ENCODE data around the gene PRPF19. TPM values are rescaled to one million over a fixed set of nuclear protein-coding genes. Genes with fewer than 3 reads are reported as not detected.

PRPF19 gene
- total RNA-seq, 1 experiment from 2014 or later, result 128 TPM

- H3K4me3 Mint-ChIP-seq (ENCODE audit: low read depth, unreplicated experiment), result no peak overlapping the region
- intact Hi-C loops (cut with micrococcal nuclease; ENCODE audit: unreplicated experiment), result no loop called here
Observed at GRCh38 chr11:60922906-60923305, 16.5 kb upstream of the PRPF19 start.

DNA sequence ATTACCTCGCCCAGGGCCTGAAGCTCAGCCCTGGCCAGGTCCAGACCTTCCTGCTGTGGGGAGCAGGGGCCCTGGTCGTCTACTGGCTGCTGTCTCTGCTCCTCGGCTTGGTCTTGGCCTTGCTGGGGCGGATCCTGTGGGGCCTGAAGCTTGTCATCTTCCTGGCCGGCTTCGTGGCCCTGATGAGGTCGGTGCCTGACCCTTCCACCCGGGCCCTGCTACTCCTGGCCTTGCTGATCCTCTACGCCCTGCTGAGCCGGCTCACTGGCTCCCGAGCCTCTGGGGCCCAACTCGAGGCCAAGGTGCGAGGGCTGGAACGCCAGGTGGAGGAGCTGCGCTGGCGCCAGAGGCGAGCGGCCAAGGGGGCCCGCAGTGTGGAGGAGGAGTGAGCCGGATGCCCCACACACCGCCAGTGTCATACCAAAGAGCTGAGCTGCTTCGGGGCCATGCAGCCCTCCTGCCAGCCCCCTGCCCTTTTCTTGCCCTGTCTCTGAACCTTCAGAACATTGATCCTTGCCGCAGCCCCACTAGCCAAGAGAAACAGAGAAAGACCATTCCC, 15.5 kb upstream of the PRPF19 start:
- TF ChIP-seq, protein P1, sequence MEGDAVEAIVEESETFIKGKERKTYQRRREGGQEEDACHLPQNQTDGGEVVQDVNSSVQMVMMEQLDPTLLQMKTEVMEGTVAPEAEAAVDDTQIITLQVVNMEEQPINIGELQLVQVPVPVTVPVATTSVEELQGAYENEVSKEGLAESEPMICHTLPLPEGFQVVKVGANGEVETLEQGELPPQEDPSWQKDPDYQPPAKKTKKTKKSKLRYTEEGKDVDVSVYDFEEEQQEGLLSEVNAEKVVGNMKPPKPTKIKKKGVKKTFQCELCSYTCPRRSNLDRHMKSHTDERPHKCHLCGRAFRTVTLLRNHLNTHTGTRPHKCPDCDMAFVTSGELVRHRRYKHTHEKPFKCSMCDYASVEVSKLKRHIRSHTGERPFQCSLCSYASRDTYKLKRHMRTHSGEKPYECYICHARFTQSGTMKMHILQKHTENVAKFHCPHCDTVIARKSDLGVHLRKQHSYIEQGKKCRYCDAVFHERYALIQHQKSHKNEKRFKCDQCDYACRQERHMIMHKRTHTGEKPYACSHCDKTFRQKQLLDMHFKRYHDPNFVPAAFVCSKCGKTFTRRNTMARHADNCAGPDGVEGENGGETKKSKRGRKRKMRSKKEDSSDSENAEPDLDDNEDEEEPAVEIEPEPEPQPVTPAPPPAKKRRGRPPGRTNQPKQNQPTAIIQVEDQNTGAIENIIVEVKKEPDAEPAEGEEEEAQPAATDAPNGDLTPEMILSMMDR (IDR thresholded peaks at IDR 0.05; ENCODE audit: unreplicated experiment), result no peak
- BruUV-seq (replicated peaks), result no TSS peak

More at GRCh38 chr11:60922906-60923305, 16.5 kb upstream of the PRPF19 start:
- CTCF ChIA-PET, result no interaction called here
- Mint-ChIP-seq H3K27me3 (ENCODE audit: unreplicated experiment) (no peaks in the 10 kb centered on the region), H3K9me3 (ENCODE audit: low read depth, unreplicated experiment) (no peaks in the 10 kb centered on the region), H3K36me3 (ENCODE audit: insufficient read depth, unreplicated experiment) (peaks cover 19% of the 10 kb centered on the region), H3K4me1 (ENCODE audit: low read depth, unreplicated experiment) (peaks cover 15% of the 10 kb centered on the region), H3K27ac (ENCODE audit: unreplicated experiment) (no peak overlapping the region)
- TF ChIP-seq, protein P1 (IDR thresholded peaks at IDR 0.05; ENCODE audit: unreplicated experiment), result no peak
- no TSS peak for BruUV-seq (replicated peaks)
- no peak for DNase-seq

DNA sequence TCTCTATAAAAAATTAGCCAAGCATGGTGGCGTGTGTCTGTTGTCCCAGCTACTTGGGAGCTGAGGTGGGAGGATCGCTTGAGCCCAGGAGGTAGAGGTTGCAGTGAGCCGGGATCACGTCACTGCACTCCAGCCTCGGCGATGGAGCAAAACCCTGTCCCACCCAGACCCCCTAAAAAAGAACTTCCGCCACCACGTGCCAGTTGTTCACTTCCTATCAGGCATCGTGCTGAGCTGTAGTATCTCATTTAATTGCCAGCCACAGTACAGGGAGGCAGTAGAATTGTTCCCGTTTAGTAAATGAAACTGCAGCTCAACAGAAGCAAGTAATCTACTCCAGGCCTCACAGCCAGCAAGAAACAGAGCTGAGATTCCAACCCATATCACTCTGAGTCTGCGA, 14.9 kb upstream of the PRPF19 start:
- BruUV-seq (replicated peaks), result no TSS peak
- Mint-ChIP-seq H3K36me3 (ENCODE audit: insufficient read depth, unreplicated experiment) (peaks cover 19% of the 10 kb centered on the region), H3K4me1 (ENCODE audit: low read depth, unreplicated experiment) (peaks cover 24% of the 10 kb centered on the region), H3K27ac (ENCODE audit: unreplicated experiment) (no peak overlapping the region), H3K9me3 (ENCODE audit: low read depth, unreplicated experiment) (no peaks in the 10 kb centered on the region), H3K4me3 (ENCODE audit: low read depth, unreplicated experiment) (no peak overlapping the region), H3K27me3 (ENCODE audit: unreplicated experiment) (no peaks in the 10 kb centered on the region)
- intact Hi-C loops (cut with micrococcal nuclease; ENCODE audit: unreplicated experiment), result no loop called here
- CTCF ChIA-PET, result no interaction called here
- TF ChIP-seq, protein P1 (IDR thresholded peaks at IDR 0.05; ENCODE audit: unreplicated experiment), result no peak
- DNase-seq, result no peak

More for the DNA sequence above, 15.5 kb upstream of the PRPF19 start:
- no peak for DNase-seq
- Mint-ChIP-seq H3K36me3 (ENCODE audit: insufficient read depth, unreplicated experiment) (peaks cover 19% of the 10 kb centered on the region), H3K27ac (ENCODE audit: unreplicated experiment) (no peak overlapping the region), H3K4me1 (ENCODE audit: low read depth, unreplicated experiment) (peaks cover 22% of the 10 kb centered on the region), H3K27me3 (ENCODE audit: unreplicated experiment) (no peaks in the 10 kb centered on the region), H3K9me3 (ENCODE audit: low read depth, unreplicated experiment) (no peaks in the 10 kb centered on the region), H3K4me3 (ENCODE audit: low read depth, unreplicated experiment) (no peak overlapping the region)
- intact Hi-C loops (cut with micrococcal nuclease; ENCODE audit: unreplicated experiment), result no loop called here
- CTCF ChIA-PET, result interaction anchor here (0.6 kb wide), 1 partner anchor 825 kb away, joined by 5 read pairs; no protein-coding TSS in a partner anchor

DNA sequence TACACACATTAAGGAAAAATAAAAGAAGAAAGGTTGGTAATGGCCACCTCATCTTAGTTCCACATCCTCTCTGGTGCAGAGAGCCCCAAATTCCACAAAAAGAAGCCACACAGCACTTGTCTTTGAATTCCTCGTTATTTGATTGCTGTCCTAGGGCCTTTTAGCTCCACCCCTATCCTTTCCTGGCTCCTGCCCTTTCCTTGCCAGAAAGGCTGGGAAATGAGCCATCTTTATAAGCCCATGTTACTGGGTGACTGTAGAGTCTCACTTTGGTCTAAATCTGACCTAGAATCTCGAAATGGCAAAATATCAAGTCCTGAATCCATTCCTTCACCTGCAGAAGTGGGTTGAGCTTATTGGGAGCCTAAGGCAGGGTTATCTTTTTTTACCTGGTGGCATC, 13.6 kb upstream of the PRPF19 start:
- Mint-ChIP-seq H3K4me3 (ENCODE audit: low read depth, unreplicated experiment) (no peak overlapping the region), H3K36me3 (ENCODE audit: insufficient read depth, unreplicated experiment) (peaks cover 15% of the 10 kb centered on the region), H3K27ac (ENCODE audit: unreplicated experiment) (no peak overlapping the region), H3K9me3 (ENCODE audit: low read depth, unreplicated experiment) (no peaks in the 10 kb centered on the region), H3K27me3 (ENCODE audit: unreplicated experiment) (no peaks in the 10 kb centered on the region), H3K4me1 (ENCODE audit: low read depth, unreplicated experiment) (peaks cover 24% of the 10 kb centered on the region)
- BruUV-seq (replicated peaks), result no TSS peak
- no peak for DNase-seq
- intact Hi-C loops (cut with micrococcal nuclease; ENCODE audit: unreplicated experiment), result loop anchor here (5.0 kb wide), 1 partner anchor 212 kb away; no protein-coding TSS in a partner anchor
- TF ChIP-seq, protein P1 (IDR thresholded peaks at IDR 0.05; ENCODE audit: unreplicated experiment), result no peak
- CTCF ChIA-PET, result no interaction called here
